ENCODE results near the gene TPX2.

Gene TPX2

DNA sequence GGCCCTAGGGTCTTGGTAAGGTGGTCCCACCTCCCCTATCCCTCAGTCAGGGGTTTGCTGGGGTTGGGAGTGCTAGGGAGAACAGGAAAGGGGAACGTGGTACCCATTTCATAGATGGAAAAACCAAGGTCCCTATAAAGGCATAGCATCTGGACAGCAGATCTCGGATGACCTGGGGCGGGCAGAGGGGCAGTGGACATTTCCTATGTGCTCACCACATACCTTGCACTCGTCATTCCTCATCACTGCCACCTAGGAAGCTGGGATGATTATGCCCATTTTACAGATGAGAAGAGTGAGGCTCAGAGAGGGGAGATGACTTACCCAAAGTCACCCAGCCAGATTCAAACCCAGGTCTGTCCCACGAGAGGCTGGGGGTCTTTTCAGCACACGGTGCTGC, 92.1 kb downstream of the TPX2 start:
- DNase-seq (ENCODE audit: low spot score), result no peak

DNA sequence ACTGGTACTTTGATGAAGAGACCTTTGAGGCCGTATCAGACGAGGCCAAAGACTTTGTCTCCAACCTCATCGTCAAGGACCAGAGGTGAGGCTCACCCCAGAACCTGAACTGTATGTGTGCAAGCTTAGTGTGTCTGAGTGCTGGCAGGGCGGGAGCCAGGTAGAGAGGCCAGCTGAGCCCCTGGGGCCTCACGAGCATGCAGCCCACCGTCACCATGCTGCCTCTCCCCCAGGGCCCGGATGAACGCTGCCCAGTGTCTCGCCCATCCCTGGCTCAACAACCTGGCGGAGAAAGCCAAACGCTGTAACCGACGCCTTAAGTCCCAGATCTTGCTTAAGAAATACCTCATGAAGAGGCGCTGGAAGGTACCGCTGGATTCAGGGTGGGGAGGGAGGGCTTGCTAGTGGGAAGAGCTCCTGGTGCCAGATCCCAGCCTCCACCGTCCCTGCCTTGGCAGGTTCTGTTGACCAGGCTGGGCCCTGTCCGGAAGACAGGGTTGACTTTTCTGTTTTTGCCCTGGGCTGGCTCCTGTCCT, 92.7 kb downstream of the TPX2 start:
- no peak for DNase-seq (ENCODE audit: low spot score)

- DNase-seq (ENCODE audit: low spot score), result peak; percentile 76
Measured at GRCh38 chr20:31833130-31833930, 94.2 kb downstream of the TPX2 start.

GRCh38 chr20:31833931-31834521, 94.9 kb downstream of the TPX2 start:
- no peak for DNase-seq (ENCODE audit: low spot score)

DNA sequence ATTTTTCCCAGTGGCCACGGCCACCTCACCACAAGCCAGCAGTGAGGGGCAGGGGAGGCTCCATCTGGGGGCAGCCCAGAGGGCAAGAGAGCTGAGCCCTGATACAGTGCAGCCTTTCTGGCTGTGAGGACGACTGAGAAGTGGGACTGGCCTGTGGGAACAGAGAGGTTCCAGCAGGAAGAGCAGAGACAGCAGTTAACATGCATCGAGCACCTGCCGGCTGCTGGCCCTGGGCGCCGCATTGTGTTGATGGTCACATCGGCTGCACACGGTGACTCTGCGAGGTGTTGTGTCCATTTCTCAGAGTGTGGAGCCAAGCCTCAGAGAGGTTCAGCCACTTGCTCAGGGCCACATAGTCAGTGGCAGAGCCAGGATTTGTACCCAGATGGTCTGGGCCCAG, 96.5 kb downstream of the TPX2 start:
- no peak for DNase-seq (ENCODE audit: low spot score)

GRCh38 chr20:31835977-31836852, 97.1 kb downstream of the TPX2 start:
- no peak for DNase-seq (ENCODE audit: low spot score)

DNA sequence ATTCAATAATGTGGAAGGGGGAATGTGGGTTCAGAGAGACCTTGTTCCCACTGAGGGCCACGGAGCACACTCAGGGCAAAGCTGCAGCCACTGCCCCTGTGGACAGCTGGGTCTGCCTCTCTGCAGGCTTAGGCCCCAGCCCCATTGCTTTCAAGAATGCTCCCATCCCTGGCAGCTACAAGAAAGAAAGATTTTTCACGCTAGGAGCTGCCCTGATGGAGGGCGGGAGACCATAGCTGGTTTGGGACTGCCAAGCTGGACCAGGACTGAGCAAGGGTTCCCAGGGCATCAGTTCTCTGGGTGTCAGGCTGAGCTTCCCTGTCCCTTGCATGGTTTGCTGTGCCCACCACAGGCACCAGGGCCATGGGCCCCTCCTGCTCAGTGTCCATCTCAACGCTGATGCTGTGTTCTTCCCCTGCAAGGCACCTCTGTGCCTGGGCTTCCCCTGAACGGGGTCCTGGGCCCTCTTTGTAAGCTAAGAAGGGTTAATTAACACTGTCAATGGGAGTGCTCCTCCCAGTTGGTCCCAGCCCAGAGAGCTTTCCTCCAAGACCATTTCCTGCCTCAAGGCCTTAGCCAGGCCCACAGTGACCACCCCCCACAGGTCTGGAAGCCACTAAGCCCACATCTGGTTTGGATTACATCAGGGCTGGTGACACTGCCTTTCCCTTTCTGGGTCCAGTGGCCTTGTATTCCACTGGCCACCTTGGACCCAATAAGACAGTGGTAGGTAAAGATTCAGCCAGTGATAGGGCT, 97.9 kb downstream of the TPX2 start:
- DNase-seq (ENCODE audit: low spot score), result no peak

GRCh38 chr20:31837896-31838397, 98.9 kb downstream of the TPX2 start:
- DNase-seq (ENCODE audit: low spot score), result no peak

GRCh38 chr20:31838646-31839292, 99.7 kb downstream of the TPX2 start:
- DNase-seq (ENCODE audit: low spot score), result no peak

DNA sequence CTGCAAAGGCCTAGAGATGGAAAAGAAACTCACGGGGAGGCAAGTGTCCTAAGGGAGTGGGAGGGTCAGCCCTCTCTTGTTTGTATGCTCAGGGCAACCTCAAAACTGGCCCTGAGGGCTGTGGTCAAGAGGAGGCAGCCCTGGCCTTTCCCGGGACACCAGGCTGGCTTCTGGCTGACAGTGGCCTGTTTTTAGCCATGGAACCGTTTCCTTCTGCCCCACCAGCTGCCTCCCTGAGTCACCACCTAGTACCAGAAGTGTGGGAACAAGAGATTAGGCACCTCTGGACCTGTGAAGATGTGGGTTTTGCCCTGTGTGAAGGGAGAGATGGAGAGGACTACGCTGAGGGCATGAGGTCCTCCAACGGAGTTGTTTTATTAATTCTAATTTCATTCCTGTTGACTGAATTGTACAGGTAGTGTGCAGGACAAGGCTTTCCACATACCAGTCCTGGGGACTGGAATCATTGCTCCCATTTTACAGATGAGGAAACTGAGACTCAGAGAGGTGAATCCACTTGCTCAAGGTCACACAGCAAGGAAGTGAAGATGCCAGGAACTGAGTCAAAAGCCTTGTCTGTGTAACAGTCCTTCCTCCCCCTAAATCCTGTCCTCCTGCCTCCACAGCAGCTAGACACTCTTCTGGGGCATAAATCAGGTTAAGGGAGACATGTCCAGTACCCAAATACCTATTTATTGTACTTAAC, 100.8 kb downstream of the TPX2 start:
- no peak for DNase-seq (ENCODE audit: low spot score)

GRCh38 chr20:31840906-31841816, 102.1 kb downstream of the TPX2 start:
- no peak for DNase-seq (ENCODE audit: low spot score)

DNA sequence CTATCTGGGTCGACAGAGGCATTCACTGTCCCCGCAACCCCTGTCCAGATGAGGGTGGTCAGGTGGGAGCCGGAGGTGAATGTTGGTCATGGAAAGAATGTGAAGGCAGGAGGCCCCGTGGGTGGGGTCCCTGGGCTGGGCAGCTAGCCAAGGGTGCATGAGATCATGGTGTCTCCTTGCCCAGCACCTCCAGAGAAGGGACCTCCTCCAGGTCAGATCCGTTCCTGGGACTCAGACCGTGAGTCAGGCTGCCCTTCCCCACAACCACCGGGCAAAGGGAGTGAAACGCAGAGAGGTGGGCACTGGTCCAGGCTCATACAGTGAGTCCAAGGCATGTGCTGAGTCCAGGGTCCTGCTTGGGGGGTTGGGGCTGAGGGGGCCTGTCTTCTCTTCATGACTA, 102.8 kb downstream of the TPX2 start:
- DNase-seq (ENCODE audit: low spot score), result no peak

GRCh38 chr20:31842471-31843157, 103.5 kb downstream of the TPX2 start:
- DNase-seq (ENCODE audit: low spot score), result no peak

DNA sequence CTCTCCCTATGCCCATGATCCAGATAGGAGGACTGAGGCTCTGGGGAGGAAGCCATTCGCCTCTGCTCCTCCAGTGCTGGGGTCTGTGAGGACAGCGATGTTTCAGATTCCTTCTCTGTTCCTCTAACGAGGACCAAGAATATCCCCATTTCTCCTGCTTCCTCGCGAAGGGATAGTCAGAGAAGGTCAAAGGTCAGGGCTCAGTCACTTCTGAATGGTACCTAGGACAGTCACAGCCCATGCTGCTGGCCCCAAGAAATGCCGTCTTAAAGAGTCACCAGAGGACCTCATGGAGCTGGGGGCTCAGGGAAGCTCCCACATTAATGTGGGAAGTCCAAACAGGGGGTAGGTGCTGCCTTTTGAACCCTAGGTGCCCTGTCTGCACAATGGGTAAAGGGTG, 104.2 kb downstream of the TPX2 start:
- DNase-seq (ENCODE audit: low spot score), result no peak

DNA sequence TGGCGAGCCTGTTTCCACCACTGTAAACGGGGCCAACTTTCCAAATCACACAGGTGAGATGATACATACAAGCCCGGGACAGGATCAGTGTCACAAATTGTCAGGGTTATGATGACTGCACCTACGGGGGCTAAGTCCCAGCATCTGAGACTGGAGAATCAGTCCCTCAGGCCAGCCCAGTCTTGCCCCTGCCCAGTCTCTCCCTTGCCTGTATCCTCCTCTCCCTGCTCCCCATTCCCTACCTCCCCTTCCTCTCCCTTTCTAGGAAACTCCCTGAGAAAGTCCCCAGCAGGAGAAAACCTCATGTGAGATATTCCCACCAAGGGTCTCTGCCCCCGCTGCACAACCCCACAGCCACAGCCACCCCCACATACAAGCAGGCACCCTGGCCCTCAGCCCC, 104.8 kb downstream of the TPX2 start:
- DNase-seq (ENCODE audit: low spot score), result no peak

DNA sequence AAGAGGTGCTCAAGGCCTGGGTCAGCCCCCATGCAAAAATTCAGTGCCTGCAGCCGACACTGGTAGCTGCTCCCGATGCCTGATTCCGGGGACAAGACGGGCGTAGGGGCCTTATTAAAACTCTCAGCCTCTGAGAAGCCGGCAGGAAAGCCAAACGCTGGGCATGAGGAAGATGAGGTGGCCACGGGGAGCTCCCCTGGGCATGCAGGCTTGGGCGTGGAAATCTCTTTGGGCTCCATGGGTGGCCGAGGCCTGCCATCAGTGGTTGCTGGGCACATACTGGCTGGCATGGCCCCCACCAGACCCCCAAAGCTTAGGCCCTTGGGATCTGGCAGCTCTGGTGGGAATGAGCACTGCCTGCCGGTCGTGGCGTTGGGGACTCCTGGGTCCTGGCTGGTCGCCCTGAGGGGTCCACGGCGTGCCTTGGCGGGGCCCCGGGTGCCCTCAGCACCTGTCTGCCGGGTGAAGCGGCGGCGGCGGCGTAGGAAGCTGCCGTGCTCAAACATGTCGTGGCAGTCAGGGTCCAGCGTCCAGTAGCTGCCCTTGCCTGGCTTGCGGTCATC, 105.7 kb downstream of the TPX2 start:
- no peak for DNase-seq (ENCODE audit: low spot score)

GRCh38 chr20:31845300-31845863, 106.3 kb downstream of the TPX2 start, which contains the start of gene FOXS1:
Gene FOXS1, minus strand, starts transcription at chr20:31845604. Its CDS starts 62 bp downstream, at chr20:31845542.
- DNase-seq (ENCODE audit: low spot score), result no peak

DNA sequence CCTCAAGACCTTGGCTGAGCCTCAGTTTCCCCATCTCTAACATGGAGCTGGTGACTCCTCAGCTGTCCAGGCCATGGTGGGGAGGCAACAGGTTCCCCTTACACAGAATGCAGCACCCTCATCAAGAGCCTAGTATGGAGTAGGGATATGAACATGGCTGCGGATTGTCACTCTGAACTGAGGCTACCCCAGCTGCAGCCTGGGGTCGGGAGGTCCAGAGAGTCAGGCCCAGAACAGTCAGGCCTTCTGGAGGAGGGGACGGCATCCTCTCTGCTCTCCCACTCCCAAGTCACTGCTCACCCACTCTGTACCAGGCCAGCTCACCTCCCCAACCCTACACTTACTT, 107.7 kb downstream of the TPX2 start:
- DNase-seq (ENCODE audit: low spot score), result no peak

Data from D341Med (cell line).